SK-N-SH (cell line): Measurements from ENCODE around the gene RADIL. TPM values are rescaled to one million over a fixed set of nuclear protein-coding genes. Genes with fewer than 3 reads are reported as not detected.

ENCODE experiments used
- CTCF ChIA-PET: fragments of 300-600, 350-600 bp; formaldehyde crosslinking; extraction: SDS; loops from one replicate; lab custom pipeline; 2021; lab: Yijun Ruan, JAX
- POLR2A ChIA-PET: fragments of 350-600 bp; sonication (Branson Sonifier 250); formaldehyde crosslinking; extraction: SDS; loops from one replicate; lab custom pipeline; 2020; ENCODE audit warnings: antibody characterized with exemption, inconsistent platforms; lab: Yijun Ruan, JAX
- DNase-seq: peaks from one replicate; pipeline ENCODE4 v3.0.0; 2012
- H2AFZ ChIP-seq: fragments of 200-600 bp; sonication (generic); 2 replicates; pipeline ENCODE4 v1.8.1; 2016; ENCODE audit warnings: antibody characterized with exemption, mild to moderate bottlenecking, low read depth
- H3F3A ChIP-seq: fragments of 200-600 bp; sonication (generic); replicated peaks from 2 replicates; pipeline ENCODE3; 2016; ENCODE audit warnings: antibody characterized with exemption, mild to moderate bottlenecking; ENCODE audit not compliant: insufficient read depth
- H3K27ac ChIP-seq, 2 experiments: fragments of 200-500 bp in 1 of 2; fragments of 200-600 bp in 1 of 2; sonication (Bioruptor generic) in 1 of 2; sonication (generic), shearing (Covaris generic) in 1 of 2; 2 replicates each; pipeline versions ENCODE4 v1.5.1 to v1.6.1; 2014 to 2016; ENCODE audit warnings: low read depth in 2 of 2, inconsistent platforms in 1 of 2, low read length in 1 of 2, mild to moderate bottlenecking in 1 of 2, mixed read lengths in 1 of 2
- H3K27me3 ChIP-seq: fragments of 200-600 bp; sonication (generic), shearing (Covaris generic); 2 replicates; pipeline ENCODE4 v1.6.1; 2016; ENCODE audit warnings: mixed run types; ENCODE audit not compliant: insufficient read depth
- H3K36me3 ChIP-seq, 2 experiments: fragments of 200-500 bp in 1 of 2; fragments of 200-600 bp in 1 of 2; sonication (Bioruptor generic) in 1 of 2; sonication (generic) in 1 of 2; replicated peaks in 1 of 2; 2 replicates each; pipeline versions ENCODE3 to v1.5.1; 2014 to 2016; ENCODE audit warnings: low read length in 1 of 2, mild to moderate bottlenecking in 1 of 2; ENCODE audit not compliant: insufficient read depth in 2 of 2, control insufficient read depth in 1 of 2
- H3K4me1 ChIP-seq, 2 experiments: fragments of 200-500 bp in 1 of 2; fragments of 200-600 bp in 1 of 2; sonication (Bioruptor generic) in 1 of 2; sonication (generic), shearing (Covaris generic) in 1 of 2; 2 replicates each; pipeline versions ENCODE4 v1.5.1 to v1.6.1; 2014 to 2016; ENCODE audit warnings: low read depth in 1 of 2, low read length in 1 of 2, mixed run types in 1 of 2; ENCODE audit not compliant: insufficient read depth in 2 of 2, control insufficient read depth in 1 of 2
- H3K4me2 ChIP-seq: fragments of 200-600 bp; sonication (generic), shearing (Covaris generic); 2 replicates; pipeline ENCODE4 v1.6.1; 2017; ENCODE audit warnings: mixed run types
- H3K4me3 ChIP-seq, 2 experiments: fragments of 200-500 bp in 1 of 2; fragments of 200-600 bp in 1 of 2; sonication (Bioruptor generic) in 1 of 2; sonication (generic), shearing (Covaris generic) in 1 of 2; 2 replicates each; pipeline versions ENCODE4 v1.5.1 to v1.8.1; 2014 to 2016; ENCODE audit warnings: low read depth in 2 of 2, inconsistent platforms in 1 of 2, low read length in 1 of 2, mild to moderate bottlenecking in 1 of 2, mixed read lengths in 1 of 2, moderate library complexity in 1 of 2
- H3K79me2 ChIP-seq: fragments of 200-600 bp; sonication (generic); 2 replicates; pipeline ENCODE4 v1.8.1; 2017; ENCODE audit warnings: mild to moderate bottlenecking; ENCODE audit not compliant: insufficient read depth
- H3K9ac ChIP-seq: fragments of 200-600 bp; sonication (generic); 2 replicates; pipeline ENCODE4 v1.6.1; 2017; ENCODE audit warnings: mixed run types
- H3K9me2 ChIP-seq: fragments of 200-600 bp; sonication (generic); 2 replicates; pipeline ENCODE4 v1.6.1; 2017; ENCODE audit warnings: mixed run types
- H3K9me3 ChIP-seq: fragments of 200-600 bp; sonication (generic); 2 replicates; pipeline ENCODE4 v1.6.1; 2017; ENCODE audit warnings: mixed run types, mild to moderate bottlenecking, moderate library complexity
- H4K20me1 ChIP-seq: fragments of 200-600 bp; sonication (generic); 2 replicates; pipeline ENCODE4 v1.6.1; 2017; ENCODE audit warnings: mild to moderate bottlenecking, mixed run types; ENCODE audit not compliant: insufficient read depth
- CHD2 ChIP-seq: fragments of 150-350 bp; IDR thresholded peaks from 2 replicates; pipeline ENCODE4 v1.6.1; 2018; ENCODE audit warnings: low read length; ENCODE audit not compliant: partially characterized antibody
- FOXM1 ChIP-seq: IDR thresholded peaks from 2 replicates; pipeline ENCODE4 v1.4.0; 2012; ENCODE audit warnings: low read depth, mild to moderate bottlenecking
- GABPA ChIP-seq: IDR thresholded peaks from 2 replicates; pipeline ENCODE4 v1.4.0; 2012; ENCODE audit warnings: low read depth, mild to moderate bottlenecking
- JUND ChIP-seq: IDR thresholded peaks from 2 replicates; pipeline ENCODE4 v1.4.0; 2012
- MEF2A ChIP-seq: IDR thresholded peaks from 2 replicates; pipeline ENCODE4 v1.4.0; 2012; ENCODE audit warnings: low read depth, borderline replicate concordance
- NFIC ChIP-seq: IDR thresholded peaks from 2 replicates; pipeline ENCODE4 v1.4.0; 2012; ENCODE audit warnings: borderline replicate concordance
- NRF1 ChIP-seq: IDR thresholded peaks from 2 replicates; pipeline ENCODE4 v1.6.1; 2012; ENCODE audit warnings: low read depth, mild to moderate bottlenecking, low read length
- POLR2AphosphoS5 ChIP-seq: IDR thresholded peaks from 2 replicates; pipeline ENCODE4 v1.6.1; 2012; ENCODE audit warnings: low read depth, low read length
- RAD21 ChIP-seq: IDR thresholded peaks from 2 replicates; pipeline ENCODE4 v1.6.1; 2012; ENCODE audit warnings: mild to moderate bottlenecking, low read length
- RCOR1 ChIP-seq: fragments of 150-350 bp; IDR thresholded peaks from 2 replicates; pipeline ENCODE4 v1.6.1; 2017; ENCODE audit warnings: antibody characterized with exemption, low read length
- RFX5 ChIP-seq: IDR thresholded peaks from 2 replicates; pipeline ENCODE4 v1.6.1; 2012; ENCODE audit warnings: mild to moderate bottlenecking, improper control_type of control experiment, low read length
- SIN3A ChIP-seq: IDR thresholded peaks from 2 replicates; pipeline ENCODE4 v1.6.1; 2012; ENCODE audit warnings: low read depth, mild to moderate bottlenecking, low read length, moderate library complexity, borderline replicate concordance
- TAF1 ChIP-seq: IDR thresholded peaks from 2 replicates; pipeline ENCODE4 v1.6.1; 2012; ENCODE audit warnings: low read depth, mild to moderate bottlenecking, low read length, moderate library complexity, borderline replicate concordance
- TCF12 ChIP-seq: IDR thresholded peaks from 2 replicates; pipeline ENCODE4 v1.4.0; 2012
- YY1 ChIP-seq: IDR thresholded peaks from 2 replicates; pipeline ENCODE4 v1.4.0; 2012; ENCODE audit warnings: low read depth, mild to moderate bottlenecking
- WGBS: methylation state at CpG from one replicate; pipeline ENCODE4 v1.1.6; 2017; ENCODE audit warnings: low lambda C conversion rate; 5-methylcytosine and 5-hydroxymethylcytosine counted together
- polyA plus RNA-seq, 3 experiments: library from polyadenylated mRNA; depleted of rRNA; stranded (reverse); fragments of >200 nt; gene quantifications; 2 replicates each; pipeline ENCODE4 v1.2.3, GENCODE V29; 2012
- TF ChIP-seq, protein P1 (sequence below): fragments of 150-350 bp; IDR thresholded peaks from 2 replicates; pipeline ENCODE4 v1.6.1; 2017; ENCODE audit warnings: antibody characterized with exemption, low read length, low read depth, borderline replicate concordance
- TF ChIP-seq, protein P2 (sequence below): fragments of 150-350 bp; IDR thresholded peaks from 2 replicates; pipeline ENCODE4 v1.6.1; 2016; ENCODE audit warnings: mild to moderate bottlenecking, low read depth, low read length
- TF ChIP-seq, protein P3 (sequence below): fragments of 200-600 bp; sonication (generic); IDR thresholded peaks from 2 replicates; pipeline ENCODE4 v1.6.1; 2017; ENCODE audit warnings: antibody characterized with exemption, mild to moderate bottlenecking, moderate library complexity
- TF ChIP-seq, protein P4 (sequence below): IDR thresholded peaks from 2 replicates; pipeline ENCODE4 v1.4.0; 2012; ENCODE audit warnings: low read depth
- TF ChIP-seq, protein P5 (sequence below): IDR thresholded peaks from 2 replicates; pipeline ENCODE4 v1.6.1; 2012; ENCODE audit warnings: mild to moderate bottlenecking, low read depth, low read length, moderate library complexity

RADIL gene
- polyA plus RNA-seq, 1 of the 3 experiments (the other 2 are of a cell fraction) = 4.3 TPM

DNA sequence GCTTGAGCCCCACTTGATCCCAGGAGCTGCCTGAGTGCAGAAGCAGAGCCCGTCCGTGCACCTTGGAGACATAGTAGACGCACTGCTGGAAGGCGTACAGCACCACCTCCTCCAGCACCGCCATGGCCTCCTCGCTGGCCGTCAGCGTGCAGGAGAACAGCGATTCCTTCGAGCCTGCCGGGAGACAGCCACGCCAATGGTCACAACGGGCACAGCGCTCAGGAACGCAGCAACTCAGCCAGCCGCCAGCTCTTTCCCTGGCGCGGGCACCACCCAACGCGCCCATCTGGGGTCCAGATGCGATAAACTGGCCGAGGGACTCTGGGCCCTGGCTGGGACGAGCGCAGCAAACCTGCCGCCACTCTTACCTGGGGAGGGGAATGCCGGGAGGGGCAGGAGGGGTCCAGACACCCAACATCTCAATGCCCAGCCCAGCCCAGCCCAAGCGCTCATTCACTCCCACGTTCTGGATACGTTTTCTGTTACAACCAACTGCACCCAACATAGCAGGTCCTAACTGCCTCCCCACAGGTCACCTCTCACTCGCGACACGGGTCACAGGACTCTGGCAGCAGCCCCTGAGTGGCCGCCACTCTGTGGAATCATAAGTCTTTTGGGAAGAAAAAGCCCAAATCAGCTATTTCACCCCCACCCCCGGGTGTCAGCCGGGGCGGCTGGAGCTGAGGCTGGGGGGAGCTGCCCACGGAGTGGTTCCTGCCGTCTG, 66.2 kb downstream of the RADIL start:
- 89% methylated on average over 38 of the region's 38 CpGs for WGBS
- CTCF ChIA-PET = interaction anchor here (0.6 to 6.6 kb wide), 4 partner anchors 12 to 66 kb away, joined by 3 to 38 read pairs (median 22); partner anchors contain the start of gene RADIL
- no peaks in the 10 kb centered on the region for H3K36me3 ChIP-seq
- H3K4me3 ChIP-seq = no peak overlapping the region
- no peaks in the 10 kb centered on the region for H3K27me3 ChIP-seq
- H3K79me2 ChIP-seq = no peaks in the 10 kb centered on the region
- H3K4me2 ChIP-seq = no peak overlapping the region
- no peaks in the 10 kb centered on the region for H3F3A ChIP-seq
- H3K4me1 ChIP-seq = no peaks in the 10 kb centered on the region
- H3K9ac ChIP-seq = no peak overlapping the region
- POLR2A ChIA-PET = no interaction called here
- H4K20me1 ChIP-seq = no peaks in the 10 kb centered on the region
- no peaks in the 10 kb centered on the region for H3K9me3 ChIP-seq
- no peak for TF ChIP-seq TCF12
- no peak for TF ChIP-seq RAD21
- TF ChIP-seq RFX5 = no peak
- no peak for TF ChIP-seq MEF2A
- TF ChIP-seq, protein P1, sequence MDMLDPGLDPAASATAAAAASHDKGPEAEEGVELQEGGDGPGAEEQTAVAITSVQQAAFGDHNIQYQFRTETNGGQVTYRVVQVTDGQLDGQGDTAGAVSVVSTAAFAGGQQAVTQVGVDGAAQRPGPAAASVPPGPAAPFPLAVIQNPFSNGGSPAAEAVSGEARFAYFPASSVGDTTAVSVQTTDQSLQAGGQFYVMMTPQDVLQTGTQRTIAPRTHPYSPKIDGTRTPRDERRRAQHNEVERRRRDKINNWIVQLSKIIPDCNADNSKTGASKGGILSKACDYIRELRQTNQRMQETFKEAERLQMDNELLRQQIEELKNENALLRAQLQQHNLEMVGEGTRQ = no peak
- TF ChIP-seq CHD2 = no peak
- TF ChIP-seq POLR2AphosphoS5 = no peak
- no peak for TF ChIP-seq RCOR1
- TF ChIP-seq, protein P2, sequence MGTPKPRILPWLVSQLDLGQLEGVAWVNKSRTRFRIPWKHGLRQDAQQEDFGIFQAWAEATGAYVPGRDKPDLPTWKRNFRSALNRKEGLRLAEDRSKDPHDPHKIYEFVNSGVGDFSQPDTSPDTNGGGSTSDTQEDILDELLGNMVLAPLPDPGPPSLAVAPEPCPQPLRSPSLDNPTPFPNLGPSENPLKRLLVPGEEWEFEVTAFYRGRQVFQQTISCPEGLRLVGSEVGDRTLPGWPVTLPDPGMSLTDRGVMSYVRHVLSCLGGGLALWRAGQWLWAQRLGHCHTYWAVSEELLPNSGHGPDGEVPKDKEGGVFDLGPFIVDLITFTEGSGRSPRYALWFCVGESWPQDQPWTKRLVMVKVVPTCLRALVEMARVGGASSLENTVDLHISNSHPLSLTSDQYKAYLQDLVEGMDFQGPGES = no peak
- TF ChIP-seq NFIC = no peak
- TF ChIP-seq FOXM1 = no peak
- TF ChIP-seq, protein P3, sequence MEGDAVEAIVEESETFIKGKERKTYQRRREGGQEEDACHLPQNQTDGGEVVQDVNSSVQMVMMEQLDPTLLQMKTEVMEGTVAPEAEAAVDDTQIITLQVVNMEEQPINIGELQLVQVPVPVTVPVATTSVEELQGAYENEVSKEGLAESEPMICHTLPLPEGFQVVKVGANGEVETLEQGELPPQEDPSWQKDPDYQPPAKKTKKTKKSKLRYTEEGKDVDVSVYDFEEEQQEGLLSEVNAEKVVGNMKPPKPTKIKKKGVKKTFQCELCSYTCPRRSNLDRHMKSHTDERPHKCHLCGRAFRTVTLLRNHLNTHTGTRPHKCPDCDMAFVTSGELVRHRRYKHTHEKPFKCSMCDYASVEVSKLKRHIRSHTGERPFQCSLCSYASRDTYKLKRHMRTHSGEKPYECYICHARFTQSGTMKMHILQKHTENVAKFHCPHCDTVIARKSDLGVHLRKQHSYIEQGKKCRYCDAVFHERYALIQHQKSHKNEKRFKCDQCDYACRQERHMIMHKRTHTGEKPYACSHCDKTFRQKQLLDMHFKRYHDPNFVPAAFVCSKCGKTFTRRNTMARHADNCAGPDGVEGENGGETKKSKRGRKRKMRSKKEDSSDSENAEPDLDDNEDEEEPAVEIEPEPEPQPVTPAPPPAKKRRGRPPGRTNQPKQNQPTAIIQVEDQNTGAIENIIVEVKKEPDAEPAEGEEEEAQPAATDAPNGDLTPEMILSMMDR = no peak
- TF ChIP-seq NRF1 = no peak
- no peak for TF ChIP-seq TAF1
- TF ChIP-seq SIN3A = no peak
- TF ChIP-seq, protein P4, sequence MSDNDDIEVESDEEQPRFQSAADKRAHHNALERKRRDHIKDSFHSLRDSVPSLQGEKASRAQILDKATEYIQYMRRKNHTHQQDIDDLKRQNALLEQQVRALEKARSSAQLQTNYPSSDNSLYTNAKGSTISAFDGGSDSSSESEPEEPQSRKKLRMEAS = no peak
- no peak for TF ChIP-seq GABPA
- TF ChIP-seq, protein P5, sequence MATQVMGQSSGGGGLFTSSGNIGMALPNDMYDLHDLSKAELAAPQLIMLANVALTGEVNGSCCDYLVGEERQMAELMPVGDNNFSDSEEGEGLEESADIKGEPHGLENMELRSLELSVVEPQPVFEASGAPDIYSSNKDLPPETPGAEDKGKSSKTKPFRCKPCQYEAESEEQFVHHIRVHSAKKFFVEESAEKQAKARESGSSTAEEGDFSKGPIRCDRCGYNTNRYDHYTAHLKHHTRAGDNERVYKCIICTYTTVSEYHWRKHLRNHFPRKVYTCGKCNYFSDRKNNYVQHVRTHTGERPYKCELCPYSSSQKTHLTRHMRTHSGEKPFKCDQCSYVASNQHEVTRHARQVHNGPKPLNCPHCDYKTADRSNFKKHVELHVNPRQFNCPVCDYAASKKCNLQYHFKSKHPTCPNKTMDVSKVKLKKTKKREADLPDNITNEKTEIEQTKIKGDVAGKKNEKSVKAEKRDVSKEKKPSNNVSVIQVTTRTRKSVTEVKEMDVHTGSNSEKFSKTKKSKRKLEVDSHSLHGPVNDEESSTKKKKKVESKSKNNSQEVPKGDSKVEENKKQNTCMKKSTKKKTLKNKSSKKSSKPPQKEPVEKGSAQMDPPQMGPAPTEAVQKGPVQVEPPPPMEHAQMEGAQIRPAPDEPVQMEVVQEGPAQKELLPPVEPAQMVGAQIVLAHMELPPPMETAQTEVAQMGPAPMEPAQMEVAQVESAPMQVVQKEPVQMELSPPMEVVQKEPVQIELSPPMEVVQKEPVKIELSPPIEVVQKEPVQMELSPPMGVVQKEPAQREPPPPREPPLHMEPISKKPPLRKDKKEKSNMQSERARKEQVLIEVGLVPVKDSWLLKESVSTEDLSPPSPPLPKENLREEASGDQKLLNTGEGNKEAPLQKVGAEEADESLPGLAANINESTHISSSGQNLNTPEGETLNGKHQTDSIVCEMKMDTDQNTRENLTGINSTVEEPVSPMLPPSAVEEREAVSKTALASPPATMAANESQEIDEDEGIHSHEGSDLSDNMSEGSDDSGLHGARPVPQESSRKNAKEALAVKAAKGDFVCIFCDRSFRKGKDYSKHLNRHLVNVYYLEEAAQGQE = no peak
- no peak for TF ChIP-seq JUND
- no peak for TF ChIP-seq YY1
- no peak for DNase-seq
- no peak overlapping the region for H2AFZ ChIP-seq
- no peak overlapping the region for H3K27ac ChIP-seq
- H3K9me2 ChIP-seq = no peaks in the 10 kb centered on the region
